GM23338 (cell line): ENCODE data around the gene TSHZ2. TPM values are rescaled to one million over a fixed set of nuclear protein-coding genes. Genes with fewer than 3 reads are reported as not detected.
A peak's percentile ranks its signal among the peaks of the same experiment; 100 is the strongest.

Source experiments
- ATAC-seq: fragments of 200-7000 bp; cut with Tn5 transposase; 3 replicates; pipeline ENCODE4 v1.9.1; 2020
- DNase-seq: peaks from one replicate; pipeline ENCODE4 v3.0.0-alpha.2; 2015; ENCODE audit warnings: low spot score
- H2AFZ ChIP-seq: fragments of 200-600 bp; sonication (generic); 2 replicates; pipeline ENCODE4 v1.8.0; 2016; ENCODE audit warnings: antibody characterized with exemption, mild to moderate bottlenecking, moderate library complexity
- H3F3A ChIP-seq: fragments of 200-600 bp; sonication (generic); replicated peaks from 2 replicates; pipeline ENCODE4 v1.8.0; 2017; ENCODE audit warnings: antibody characterized with exemption, mixed run types, low read depth
- H3K27ac ChIP-seq: fragments of 200-600 bp; sonication (generic); 2 replicates; pipeline ENCODE4 v1.6.1; 2016; ENCODE audit warnings: low read depth
- H3K27me3 ChIP-seq: fragments of 200-600 bp; sonication (generic); 2 replicates; pipeline ENCODE4 v1.8.0; 2016; ENCODE audit warnings: mild to moderate bottlenecking, mixed run types, moderate library complexity; ENCODE audit not compliant: insufficient read depth
- H3K36me3 ChIP-seq: fragments of 200-600 bp; sonication (generic); 2 replicates; pipeline ENCODE4 v1.8.0; 2016; ENCODE audit warnings: mild to moderate bottlenecking; ENCODE audit not compliant: insufficient read depth
- H3K4me1 ChIP-seq: fragments of 200-600 bp; sonication (generic); 2 replicates; pipeline ENCODE4 v1.8.0; 2016; ENCODE audit warnings: mild to moderate bottlenecking, moderate library complexity; ENCODE audit not compliant: insufficient read depth
- H3K4me2 ChIP-seq: fragments of 200-600 bp; sonication (generic); 2 replicates; pipeline ENCODE4 v1.7.1; 2017; ENCODE audit warnings: mixed run types
- H3K4me3 ChIP-seq: fragments of 200-600 bp; sonication (generic); 2 replicates; pipeline ENCODE4 v1.6.1; 2016; ENCODE audit warnings: mixed run types
- H3K79me2 ChIP-seq: fragments of 200-600 bp; sonication (generic); replicated peaks from 2 replicates; pipeline ENCODE4 v1.8.0; 2017; ENCODE audit warnings: mild to moderate bottlenecking; ENCODE audit not compliant: insufficient read depth
- H3K9me2 ChIP-seq: fragments of 200-600 bp; sonication (generic); 2 replicates; pipeline ENCODE4 v1.8.0; 2017; ENCODE audit not compliant: insufficient read depth
- H4K20me1 ChIP-seq: fragments of 200-600 bp; sonication (generic); replicated peaks from 2 replicates; pipeline ENCODE4 v1.8.0; 2017; ENCODE audit warnings: mild to moderate bottlenecking; ENCODE audit not compliant: insufficient read depth
- H3K27ac Mint-ChIP-seq: 2 replicates; pipeline ENCODE4 v1.8.0; 2020; ENCODE audit warnings: inconsistent platforms, mild to moderate bottlenecking, moderate library complexity, mixed read lengths
- H3K27me3 Mint-ChIP-seq: 3 replicates; pipeline ENCODE4 v1.8.0; 2022; ENCODE audit warnings: low read depth, mild to moderate bottlenecking, moderate library complexity, mixed read lengths, inconsistent platforms; ENCODE audit not compliant: insufficient read depth, poor library complexity
- H3K36me3 Mint-ChIP-seq: 3 replicates; pipeline ENCODE4 v1.8.0; 2021; ENCODE audit warnings: low read depth, mild to moderate bottlenecking, inconsistent platforms, moderate library complexity, mixed read lengths
- H3K4me1 Mint-ChIP-seq: 3 replicates; pipeline ENCODE4 v1.8.0; 2020; ENCODE audit warnings: mild to moderate bottlenecking, inconsistent platforms, mixed read lengths
- H3K4me3 Mint-ChIP-seq: 3 replicates; pipeline ENCODE4 v1.8.0; 2021; ENCODE audit warnings: moderate library complexity, mild to moderate bottlenecking, inconsistent platforms, mixed read lengths
- H3K9me3 Mint-ChIP-seq: 3 replicates; pipeline ENCODE4 v1.8.0; 2020; ENCODE audit warnings: moderate library complexity, mild to moderate bottlenecking, inconsistent platforms, mixed read lengths
- CREB1 ChIP-seq: fragments of 250-450 bp; sonication (Bioruptor Pico); IDR thresholded peaks from 2 replicates; pipeline ENCODE4 v1.5.0; 2020; ENCODE audit warnings: low read depth, mild to moderate bottlenecking, moderate library complexity
- ETS1 ChIP-seq: IDR thresholded peaks from 2 replicates; pipeline ENCODE4 v1.6.1; 2016; ENCODE audit warnings: antibody characterized with exemption
- EZH2 ChIP-seq: fragments of 200-600 bp; sonication (generic); IDR thresholded peaks from one replicate; pipeline ENCODE4 v1.8.0; 2017; ENCODE audit warnings: antibody characterized with exemption, mild to moderate bottlenecking, low read depth; ENCODE audit not compliant: unreplicated experiment
- EZH2phosphoT487 ChIP-seq: fragments of 200-600 bp; sonication (generic); IDR thresholded peaks from one replicate; pipeline ENCODE4 v1.8.1; 2018; ENCODE audit warnings: antibody characterized with exemption; ENCODE audit not compliant: unreplicated experiment
- JUNB ChIP-seq: IDR thresholded peaks from one replicate; pipeline ENCODE4 v1.6.1; 2016; ENCODE audit warnings: antibody characterized with exemption; ENCODE audit not compliant: unreplicated experiment
- NANOG ChIP-seq: IDR thresholded peaks from 2 replicates; pipeline ENCODE4 v1.6.1; 2016; ENCODE audit warnings: antibody characterized with exemption, borderline replicate concordance
- POLR2AphosphoS5 ChIP-seq: IDR thresholded peaks from 2 replicates; pipeline ENCODE4 v1.6.1; 2016; ENCODE audit warnings: antibody characterized with exemption, low read depth
- STAT1 ChIP-seq: IDR thresholded peaks from one replicate; pipeline ENCODE4 v1.6.1; 2016; ENCODE audit warnings: antibody characterized with exemption; ENCODE audit not compliant: unreplicated experiment
- ZNF114 ChIP-seq: fragments of 250-450 bp; sonication (Bioruptor Pico); IDR thresholded peaks from 2 replicates; pipeline ENCODE4 v1.5.0; 2020; ENCODE audit warnings: mild to moderate bottlenecking, moderate library complexity
- ZNF331 ChIP-seq: fragments of 250-450 bp; sonication (Bioruptor Pico); IDR thresholded peaks from 2 replicates; pipeline ENCODE4 v1.5.0; 2020; ENCODE audit warnings: low read depth, mild to moderate bottlenecking, moderate library complexity
- polyA plus RNA-seq: library from polyadenylated mRNA; unstranded; fragments of >200 nt; fragmentation: Nextera tagmentation; extraction: Ambion mirVana; gene quantifications from 2 replicates; pipeline ENCODE4 v1.2.1, GENCODE V29; 2016
- total RNA-seq: library from RNA; depleted of rRNA; stranded (reverse); fragments of >200 nt; shearing (Covaris generic); gene quantifications from 2 replicates; pipeline ENCODE4 v1.2.3, GENCODE V29; 2014
- TF ChIP-seq, protein P1 (sequence below): IDR thresholded peaks from one replicate; pipeline ENCODE4 v1.6.1; 2018; ENCODE audit warnings: antibody characterized with exemption; ENCODE audit not compliant: unreplicated experiment

Gene TSHZ2
- total and polyA plus RNA-seq, 2 experiments from 2014 or later, result 0.49 to 1.3 TPM

DNA sequence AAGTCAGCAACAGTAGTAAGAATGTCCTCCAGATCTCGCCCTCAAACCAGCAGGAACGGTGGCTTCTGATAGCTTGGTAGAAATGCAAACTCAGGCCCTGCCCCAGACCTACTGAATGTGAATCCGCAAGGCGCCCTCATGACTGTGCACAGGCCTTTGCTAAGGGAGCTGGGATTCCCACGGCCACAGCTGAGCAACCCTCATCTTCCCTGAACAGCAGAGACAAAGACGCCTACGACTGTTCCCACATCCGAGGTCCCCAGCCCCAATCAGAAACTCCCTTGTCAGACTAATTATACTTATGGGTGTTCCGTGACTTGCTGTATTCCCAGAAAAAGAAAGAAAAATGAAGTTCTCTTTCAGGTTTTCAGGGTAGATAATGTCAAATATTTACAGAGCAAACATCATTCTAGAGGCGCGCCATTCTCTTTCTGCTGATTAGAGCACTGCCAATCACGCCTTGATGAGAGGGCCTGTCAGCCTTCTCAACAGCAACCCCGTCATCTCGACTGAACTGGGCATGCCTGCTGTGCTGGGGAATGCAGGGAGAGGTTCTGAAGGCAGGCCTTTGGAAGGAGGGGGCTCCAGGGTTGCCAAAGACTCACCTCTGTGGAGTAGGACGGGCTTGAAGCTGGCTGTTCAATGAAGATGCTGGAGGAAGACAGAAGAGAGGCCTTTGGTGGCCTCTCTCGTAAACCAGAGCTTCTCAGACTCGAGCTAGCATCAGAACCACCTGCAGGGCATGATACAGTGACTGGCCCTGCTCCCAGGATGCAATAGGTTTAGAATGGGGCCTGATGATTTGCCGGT is 541.5 kb downstream of the TSHZ2 start:
- H3K4me1 Mint-ChIP-seq, result no peaks in the 10 kb centered on the region
- H3K27ac ChIP-seq, result no peak overlapping the region
- peaks cover 7% of the 10 kb centered on the region; the same call in 2 of the 3 replicates for H3K9me3 Mint-ChIP-seq
- no peaks in the 10 kb centered on the region for H3K27me3 ChIP-seq
- H3K27ac Mint-ChIP-seq, result no peak overlapping the region
- no peak for DNase-seq
- H3K36me3 Mint-ChIP-seq, result no peaks in the 10 kb centered on the region
- TF ChIP-seq NANOG (no peak), POLR2AphosphoS5 (no peak)
- TF ChIP-seq, protein P1, sequence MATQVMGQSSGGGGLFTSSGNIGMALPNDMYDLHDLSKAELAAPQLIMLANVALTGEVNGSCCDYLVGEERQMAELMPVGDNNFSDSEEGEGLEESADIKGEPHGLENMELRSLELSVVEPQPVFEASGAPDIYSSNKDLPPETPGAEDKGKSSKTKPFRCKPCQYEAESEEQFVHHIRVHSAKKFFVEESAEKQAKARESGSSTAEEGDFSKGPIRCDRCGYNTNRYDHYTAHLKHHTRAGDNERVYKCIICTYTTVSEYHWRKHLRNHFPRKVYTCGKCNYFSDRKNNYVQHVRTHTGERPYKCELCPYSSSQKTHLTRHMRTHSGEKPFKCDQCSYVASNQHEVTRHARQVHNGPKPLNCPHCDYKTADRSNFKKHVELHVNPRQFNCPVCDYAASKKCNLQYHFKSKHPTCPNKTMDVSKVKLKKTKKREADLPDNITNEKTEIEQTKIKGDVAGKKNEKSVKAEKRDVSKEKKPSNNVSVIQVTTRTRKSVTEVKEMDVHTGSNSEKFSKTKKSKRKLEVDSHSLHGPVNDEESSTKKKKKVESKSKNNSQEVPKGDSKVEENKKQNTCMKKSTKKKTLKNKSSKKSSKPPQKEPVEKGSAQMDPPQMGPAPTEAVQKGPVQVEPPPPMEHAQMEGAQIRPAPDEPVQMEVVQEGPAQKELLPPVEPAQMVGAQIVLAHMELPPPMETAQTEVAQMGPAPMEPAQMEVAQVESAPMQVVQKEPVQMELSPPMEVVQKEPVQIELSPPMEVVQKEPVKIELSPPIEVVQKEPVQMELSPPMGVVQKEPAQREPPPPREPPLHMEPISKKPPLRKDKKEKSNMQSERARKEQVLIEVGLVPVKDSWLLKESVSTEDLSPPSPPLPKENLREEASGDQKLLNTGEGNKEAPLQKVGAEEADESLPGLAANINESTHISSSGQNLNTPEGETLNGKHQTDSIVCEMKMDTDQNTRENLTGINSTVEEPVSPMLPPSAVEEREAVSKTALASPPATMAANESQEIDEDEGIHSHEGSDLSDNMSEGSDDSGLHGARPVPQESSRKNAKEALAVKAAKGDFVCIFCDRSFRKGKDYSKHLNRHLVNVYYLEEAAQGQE, result no peak
- H3K36me3 ChIP-seq, result no peaks in the 10 kb centered on the region
- H3F3A ChIP-seq, result no peaks in the 10 kb centered on the region
- H3K4me3 Mint-ChIP-seq, result no peak overlapping the region
- no peaks in the 10 kb centered on the region for H3K9me2 ChIP-seq
- H3K79me2 ChIP-seq, result no peaks in the 10 kb centered on the region
- peak overlapping the region; percentile 76 for H2AFZ ChIP-seq
- ATAC-seq, result no peak
- H3K4me2 ChIP-seq, result no peak overlapping the region
- H4K20me1 ChIP-seq, result no peaks in the 10 kb centered on the region
- H3K4me3 ChIP-seq, result no peak overlapping the region
- H3K4me1 ChIP-seq, result no peaks in the 10 kb centered on the region
- peaks cover 6% of the 10 kb centered on the region for H3K27me3 Mint-ChIP-seq

GRCh38 chr20:53515749-53516148 is 543.6 kb downstream of the TSHZ2 start:
- DNase-seq, result no peak
- peaks cover under 1% of the 10 kb centered on the region; the same call in 1 of the 3 replicates for H3K9me3 Mint-ChIP-seq
- H3K27me3 ChIP-seq, result no peaks in the 10 kb centered on the region
- no peak overlapping the region for H2AFZ ChIP-seq
- H3K4me2 ChIP-seq, result no peak overlapping the region
- no peaks in the 10 kb centered on the region; the same call in 1 of the 2 replicates for H3K36me3 ChIP-seq
- no peaks in the 10 kb centered on the region for H3K79me2 ChIP-seq
- no peak overlapping the region for H3K27ac Mint-ChIP-seq
- peaks cover 7% of the 10 kb centered on the region for H3K27me3 Mint-ChIP-seq
- H3F3A ChIP-seq, result no peaks in the 10 kb centered on the region
- H3K4me3 ChIP-seq, result no peak overlapping the region
- H3K36me3 Mint-ChIP-seq, result no peaks in the 10 kb centered on the region
- H3K27ac ChIP-seq, result no peak overlapping the region
- H3K4me1 Mint-ChIP-seq, result no peaks in the 10 kb centered on the region
- no peaks in the 10 kb centered on the region for H4K20me1 ChIP-seq
- H3K4me3 Mint-ChIP-seq, result no peak overlapping the region
- no peaks in the 10 kb centered on the region for H3K9me2 ChIP-seq
- H3K4me1 ChIP-seq, result no peaks in the 10 kb centered on the region
- ATAC-seq, result no peak
- TF ChIP-seq ETS1 (no peak), POLR2AphosphoS5 (no peak), EZH2 (no peak), ZNF331 (no peak), JUNB (no peak), STAT1 (no peak), NANOG (no peak), EZH2phosphoT487 (no peak), ZNF114 (CRISPR knock-in tag) (no peak), CREB1 (CRISPR knock-in tag) (no peak)
- TF ChIP-seq, protein P1, result no peak
